AG10803 (cell line): ENCODE data around the gene PARVA.

Source experiments
- DNase-seq: peaks from one replicate; pipeline ENCODE4 v3.0.0; 2010; ENCODE audit warnings: low read depth
- H3K4me3 ChIP-seq: 2 replicates; pipeline ENCODE4 v1.5.1; 2011; ENCODE audit warnings: mild to moderate bottlenecking, low read length, control low read depth
- TF ChIP-seq, protein P1 (sequence below): conservative IDR thresholded peaks from 2 replicates; pipeline ENCODE4 v1.5.1; 2011; ENCODE audit warnings: mild to moderate bottlenecking, low read length, control low read depth, inconsistent platforms

The PARVA gene

DNA sequence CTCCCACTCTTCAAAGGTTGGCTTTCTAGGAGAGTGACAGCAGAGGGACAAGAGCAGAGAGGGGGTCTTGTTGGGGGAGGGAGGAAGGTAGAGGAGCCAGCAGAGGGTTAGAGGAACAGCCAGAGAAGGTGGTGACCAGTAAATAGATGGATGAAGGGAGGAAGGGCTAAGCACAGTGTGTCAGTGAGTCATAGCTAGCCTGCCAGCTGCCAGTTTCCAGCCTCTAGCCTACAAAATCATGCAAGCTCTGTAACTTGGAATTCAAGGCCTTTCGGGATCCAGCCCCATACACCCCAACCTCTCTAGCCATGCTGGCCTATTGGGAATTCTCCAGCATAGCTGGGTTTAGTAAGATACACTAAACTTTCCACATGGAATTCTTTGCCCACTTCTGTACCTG lies 149.4 kb downstream of the PARVA start:
- DNase-seq: peak; percentile 84
- H3K4me3 ChIP-seq: no peak overlapping the region
- TF ChIP-seq, protein P1, sequence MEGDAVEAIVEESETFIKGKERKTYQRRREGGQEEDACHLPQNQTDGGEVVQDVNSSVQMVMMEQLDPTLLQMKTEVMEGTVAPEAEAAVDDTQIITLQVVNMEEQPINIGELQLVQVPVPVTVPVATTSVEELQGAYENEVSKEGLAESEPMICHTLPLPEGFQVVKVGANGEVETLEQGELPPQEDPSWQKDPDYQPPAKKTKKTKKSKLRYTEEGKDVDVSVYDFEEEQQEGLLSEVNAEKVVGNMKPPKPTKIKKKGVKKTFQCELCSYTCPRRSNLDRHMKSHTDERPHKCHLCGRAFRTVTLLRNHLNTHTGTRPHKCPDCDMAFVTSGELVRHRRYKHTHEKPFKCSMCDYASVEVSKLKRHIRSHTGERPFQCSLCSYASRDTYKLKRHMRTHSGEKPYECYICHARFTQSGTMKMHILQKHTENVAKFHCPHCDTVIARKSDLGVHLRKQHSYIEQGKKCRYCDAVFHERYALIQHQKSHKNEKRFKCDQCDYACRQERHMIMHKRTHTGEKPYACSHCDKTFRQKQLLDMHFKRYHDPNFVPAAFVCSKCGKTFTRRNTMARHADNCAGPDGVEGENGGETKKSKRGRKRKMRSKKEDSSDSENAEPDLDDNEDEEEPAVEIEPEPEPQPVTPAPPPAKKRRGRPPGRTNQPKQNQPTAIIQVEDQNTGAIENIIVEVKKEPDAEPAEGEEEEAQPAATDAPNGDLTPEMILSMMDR: no peak

DNA sequence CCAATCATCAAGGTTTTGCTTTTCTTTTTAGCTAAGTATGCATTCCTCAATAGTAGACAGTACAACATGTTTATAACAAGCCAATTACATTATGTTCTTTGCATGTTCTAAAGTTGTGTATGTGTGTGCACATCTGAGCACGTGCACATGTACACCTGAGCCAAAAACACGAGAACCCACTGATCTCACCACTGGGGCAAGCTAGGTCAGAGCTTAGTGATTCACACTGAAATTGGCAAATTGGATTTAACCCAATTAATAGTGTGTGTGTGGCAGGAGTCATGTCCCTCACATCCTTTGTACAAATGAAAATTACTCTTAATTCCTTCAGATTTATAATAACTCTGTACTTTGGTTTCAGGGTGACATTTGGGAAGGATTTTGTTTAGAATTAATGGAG lies 151.1 kb downstream of the PARVA start:
- no peak for DNase-seq
- TF ChIP-seq, protein P1: no peak
- H3K4me3 ChIP-seq: no peak overlapping the region

DNA sequence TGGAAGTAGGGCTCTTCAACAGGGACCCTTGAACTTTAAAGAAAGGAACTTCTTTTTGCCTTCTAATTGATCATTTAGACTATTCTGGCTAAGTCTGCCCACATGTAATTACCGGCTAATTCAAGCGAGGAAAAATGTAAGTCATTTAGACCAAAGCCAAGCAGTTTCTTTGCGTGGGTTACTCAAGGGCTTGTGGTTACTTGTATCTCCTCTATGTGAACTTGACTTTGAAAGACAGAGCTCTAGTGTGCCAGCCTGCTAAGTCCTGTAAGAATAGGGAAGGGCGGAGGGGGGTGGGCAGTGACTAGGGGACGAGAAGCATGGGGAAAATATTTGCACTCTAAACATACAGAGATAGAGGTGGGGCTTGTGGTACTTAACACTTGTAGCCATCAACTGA lies 151.7 kb downstream of the PARVA start:
- TF ChIP-seq, protein P1: no peak
- no peak overlapping the region for H3K4me3 ChIP-seq
- no peak for DNase-seq

DNA sequence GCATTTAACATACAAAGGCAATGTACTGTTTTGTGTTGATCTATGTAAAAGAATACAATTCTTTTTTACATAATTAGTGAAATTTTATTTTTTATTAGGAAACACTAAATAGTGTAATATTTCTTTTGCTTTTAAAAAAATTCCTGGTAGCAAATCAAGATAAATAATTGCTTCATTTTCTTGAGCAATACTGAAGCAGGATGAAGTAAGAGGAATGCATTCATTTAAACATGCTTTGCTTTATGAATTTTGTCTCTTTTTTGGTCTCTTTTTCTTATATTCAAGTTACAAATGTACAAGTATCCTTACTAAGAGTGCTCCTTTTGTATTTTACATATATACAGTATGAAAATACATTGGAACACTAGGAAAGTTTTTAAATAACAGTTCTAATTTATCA lies 152.4 kb downstream of the PARVA start:
- peak; percentile 52 for DNase-seq
- TF ChIP-seq, protein P1: no peak

DNA sequence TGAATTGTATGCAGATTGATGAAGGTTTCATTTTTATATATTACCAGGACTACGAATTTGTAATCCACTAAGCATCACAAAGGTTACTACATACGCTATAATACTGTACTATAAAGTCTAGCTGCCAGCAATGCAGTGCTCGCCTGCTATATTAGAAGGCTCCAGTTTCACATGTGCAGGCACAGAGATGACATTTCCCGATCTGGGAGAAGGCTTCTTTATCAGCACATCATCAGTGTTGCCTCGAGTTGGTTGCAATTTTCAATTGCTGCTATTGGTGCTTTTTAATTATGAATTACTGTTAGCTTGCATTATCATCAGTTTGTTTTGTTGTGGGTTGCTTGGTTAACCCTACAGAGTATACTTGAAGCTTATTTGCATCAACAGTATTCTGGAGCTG lies 153.6 kb downstream of the PARVA start:
- TF ChIP-seq, protein P1: no peak
- no peak overlapping the region for H3K4me3 ChIP-seq

More for the DNA sequence above, 152.4 kb downstream of the PARVA start:
- no peak overlapping the region for H3K4me3 ChIP-seq

DNA sequence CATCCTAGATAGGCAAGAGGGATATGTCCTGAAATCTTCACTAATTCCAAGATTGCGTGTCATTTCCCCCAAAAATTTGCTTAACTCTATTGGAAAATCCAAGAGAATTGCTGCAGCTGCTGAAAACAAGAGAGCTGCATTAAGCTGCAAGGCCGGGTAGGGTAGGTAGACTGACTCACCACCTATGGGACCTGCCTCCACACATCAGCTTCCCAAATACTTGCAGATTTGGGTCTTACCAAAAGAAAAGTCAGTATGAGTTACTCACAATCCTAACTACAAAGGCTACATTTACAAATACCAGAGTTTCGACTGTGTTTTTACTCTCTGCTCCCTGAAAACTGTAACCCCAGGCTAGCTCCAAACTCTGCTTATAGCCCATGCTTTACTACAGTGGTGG lies 154.3 kb downstream of the PARVA start:
- H3K4me3 ChIP-seq: no peak overlapping the region
- DNase-seq: no peak
- TF ChIP-seq, protein P1: no peak

More for the DNA sequence above, 153.6 kb downstream of the PARVA start:
- no peak for DNase-seq

DNA sequence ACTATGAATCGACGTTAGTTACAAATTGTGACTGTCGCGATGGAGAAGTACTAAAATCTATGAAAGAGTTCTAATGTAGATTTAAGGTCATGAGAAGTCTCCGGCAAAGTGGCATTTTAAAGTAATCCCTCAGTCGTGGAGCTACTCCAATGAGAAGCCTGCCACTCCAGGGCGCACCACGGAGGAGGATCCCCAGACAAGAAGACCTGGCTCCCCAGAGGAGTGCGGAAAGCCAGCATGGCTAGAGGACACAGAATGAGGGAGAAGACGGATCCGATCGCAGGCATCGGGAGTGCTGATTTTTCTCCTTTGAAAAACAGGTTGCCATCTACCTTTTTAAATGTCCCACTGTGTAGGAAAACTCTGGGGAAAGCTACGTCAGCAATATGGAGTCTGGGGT lies 155.2 kb downstream of the PARVA start:
- no peak for DNase-seq
- no peak overlapping the region for H3K4me3 ChIP-seq
- TF ChIP-seq, protein P1: no peak
